NK-92 (cell line): ENCODE data around the gene TAS2R50.
"Not testable (repeated sequence)": the region's sequence is repeated elsewhere in the genome, so short reads cannot be mapped to it uniquely, and the experiment has no call there.

Source experiments
- DNase-seq: peaks from one replicate; lab custom pipeline; 2025; ENCODE audit not compliant: unreplicated experiment; lab: John Stamatoyannopoulos, UW

The TAS2R50 gene

DNA sequence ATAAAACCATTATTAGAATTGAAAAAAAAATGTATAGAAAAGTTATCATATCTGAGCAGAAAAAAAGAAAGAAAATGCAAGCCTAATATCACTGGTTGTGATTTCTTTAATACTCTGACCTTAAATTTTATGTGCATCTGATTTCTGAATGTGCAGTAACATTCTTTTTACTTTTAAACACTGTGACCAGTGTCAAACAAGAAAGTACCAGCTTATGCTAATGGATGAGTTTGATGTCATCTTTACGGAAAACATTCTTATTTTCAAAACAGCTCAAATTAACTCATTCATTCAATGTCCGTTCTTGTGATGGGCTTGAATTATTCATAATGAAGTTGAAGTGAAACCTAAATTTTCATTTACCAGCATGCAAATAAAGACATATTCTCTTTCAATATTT lies at the start of gene TAS2R50:
TAS2R50 (minus strand) TSS at position 101 of the 400 bp plus-strand sequence; CDS start at position 49, 52 bp downstream.
- no peak for DNase-seq

DNA sequence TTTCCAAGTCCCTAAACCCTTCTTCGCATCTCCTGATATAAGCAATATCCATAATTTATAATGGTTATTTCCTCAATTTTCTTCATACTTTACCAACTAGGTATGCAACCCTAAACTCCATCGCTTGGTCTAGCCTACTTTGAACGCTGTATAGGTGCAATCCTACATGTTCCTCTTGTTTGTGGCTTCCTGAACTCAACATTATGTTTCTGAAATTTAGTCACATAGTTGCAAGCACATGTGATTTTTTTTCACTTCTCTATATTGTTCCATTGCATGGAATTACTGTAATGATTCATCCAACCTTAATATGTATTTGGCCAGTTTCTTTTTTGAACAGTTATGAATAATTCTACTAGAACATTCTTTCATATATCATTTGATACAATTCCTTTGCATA lies 47.2 kb upstream of the TAS2R50 start:
- DNase-seq: not testable (repeated sequence)

DNA sequence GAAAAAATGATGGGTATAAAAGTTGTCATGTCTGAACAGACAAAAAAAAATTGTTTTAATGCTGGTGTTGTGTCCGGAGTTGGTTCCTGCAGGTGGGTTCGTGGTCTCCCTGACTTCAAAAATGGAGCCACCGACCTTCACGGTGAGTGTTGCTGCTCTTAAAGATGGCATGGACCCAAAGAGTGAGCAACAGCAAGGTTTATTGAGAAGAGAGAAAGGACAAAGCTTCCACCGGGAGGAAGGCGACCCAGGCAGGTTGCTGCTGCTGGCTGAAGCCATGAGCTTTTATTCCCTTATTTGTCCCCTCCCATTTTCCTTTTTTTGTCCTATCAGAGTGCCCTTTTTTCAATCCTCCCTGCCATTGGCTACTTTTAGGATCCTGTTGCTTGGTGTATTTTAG lies 44.6 kb upstream of the TAS2R50 start, which contains the start of gene TAS2R31:
TAS2R31 (minus strand) TSS at position 101 of the 400 bp plus-strand sequence; CDS start at position 29, 72 bp downstream.
- no peak for DNase-seq

- no peak for DNase-seq
These were observed 39.4 kb upstream of the TAS2R50 start for GRCh38 chr12:11026118-11026517.

DNA sequence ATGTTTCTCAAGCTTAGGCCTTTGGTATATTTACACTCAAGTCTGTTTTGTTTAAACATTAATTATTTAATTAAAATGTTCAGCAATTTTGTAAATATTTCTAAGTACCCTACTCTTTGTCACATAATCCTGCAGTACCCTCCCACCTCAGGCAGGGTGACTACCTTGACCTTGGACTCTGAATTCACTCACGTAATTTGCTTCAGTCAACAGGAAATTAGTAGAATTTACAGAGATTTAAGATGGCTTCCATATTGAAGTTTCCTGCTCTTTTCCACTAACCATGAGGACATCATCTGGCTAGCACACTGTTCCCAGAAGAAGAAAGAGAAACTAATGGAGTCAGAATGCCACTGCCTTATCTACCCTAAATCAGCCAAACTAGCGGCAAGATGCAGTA lies 36.7 kb upstream of the TAS2R50 start:
- DNase-seq: no peak

GRCh38 chr12:11022520-11022919 lies 35.8 kb upstream of the TAS2R50 start, which contains the start of gene TAS2R19:
Gene TAS2R19, minus strand, starts transcription at chr12:11022620. Its CDS starts 49 bp downstream, at chr12:11022571.
- DNase-seq: no peak

DNA sequence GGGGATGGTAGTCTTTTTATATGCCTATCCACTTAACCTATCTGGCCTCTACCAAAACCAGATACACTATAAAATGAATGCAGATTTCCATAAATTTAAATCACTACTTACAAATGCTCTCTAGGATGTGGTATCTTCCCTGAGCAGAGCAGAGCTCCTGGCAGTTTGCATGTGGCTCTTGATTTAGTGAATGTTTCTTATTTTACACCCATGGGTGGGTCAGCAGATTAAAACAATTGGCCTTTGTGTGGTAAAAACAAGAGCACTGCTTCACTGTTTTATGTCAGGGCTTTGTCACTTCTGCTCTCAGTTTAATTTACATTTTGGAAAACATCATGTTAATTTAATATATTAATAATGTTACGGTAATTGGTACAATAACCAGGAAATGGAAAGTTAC lies 30.2 kb upstream of the TAS2R50 start:
- no peak for DNase-seq

GRCh38 chr12:11015775-11016430 lies 29.2 kb upstream of the TAS2R50 start:
- DNase-seq: no peak

DNA sequence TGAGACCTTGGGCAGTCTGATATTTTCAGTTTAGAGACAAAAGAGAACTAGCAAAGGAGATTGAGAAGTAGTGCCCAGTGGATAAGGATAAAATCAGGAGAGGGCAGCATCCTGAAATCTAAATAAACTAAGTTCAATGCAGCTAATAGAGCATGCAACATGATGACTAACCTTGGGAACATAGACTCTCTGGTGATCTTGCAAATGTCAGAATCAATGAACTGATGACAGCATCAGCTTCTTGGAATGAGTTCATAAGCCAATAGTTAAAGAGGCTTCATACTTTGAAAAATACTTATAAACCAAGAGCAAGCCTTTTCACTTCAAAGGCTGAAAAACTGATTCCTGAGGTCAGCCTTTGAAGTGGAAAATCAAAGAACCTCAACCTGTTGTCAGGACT lies 27.5 kb upstream of the TAS2R50 start:
- no peak for DNase-seq

DNA sequence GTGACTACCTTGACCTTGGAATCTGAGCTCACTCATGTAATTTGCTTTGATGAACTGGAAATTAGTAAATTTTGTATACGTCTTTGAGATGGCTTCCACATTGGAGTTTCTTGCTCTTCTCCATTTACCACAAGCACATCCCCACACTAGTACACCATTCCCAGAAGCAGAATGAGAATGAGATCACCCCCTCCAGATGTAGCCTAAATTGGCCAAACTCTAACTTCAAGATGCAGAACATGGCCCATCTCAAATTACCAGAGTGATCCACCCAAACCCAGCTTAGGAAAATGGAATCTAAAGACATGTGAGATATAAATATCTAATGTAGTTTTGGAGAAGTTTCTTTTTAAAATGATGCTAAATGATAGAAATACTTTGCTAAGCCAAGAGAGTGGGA lies 20.9 kb upstream of the TAS2R50 start:
- no peak for DNase-seq

DNA sequence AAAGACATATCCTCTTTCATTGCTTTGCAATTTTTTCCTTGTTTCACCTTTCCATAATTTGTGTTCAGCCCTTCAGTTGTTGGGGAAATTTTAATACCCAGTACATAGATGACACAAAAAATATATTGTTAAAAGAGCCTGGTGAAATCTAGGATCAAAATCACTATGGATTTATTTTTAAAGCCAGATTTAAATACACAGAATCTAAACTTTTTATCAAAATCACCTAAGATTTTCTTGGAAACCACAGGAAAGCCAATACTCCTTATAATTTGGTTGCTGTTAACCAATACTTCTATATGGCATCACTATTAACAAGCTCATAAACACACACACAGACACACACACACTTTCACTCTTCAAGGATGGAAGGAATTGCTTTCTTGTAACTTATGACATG lies 11.5 kb upstream of the TAS2R50 start, which contains the start of gene TAS2R20:
TAS2R20 (minus strand) TSS at position 101 of the 400 bp plus-strand sequence. CDS start 429 bp downstream, outside the sequence.
- no peak for DNase-seq

GRCh38 chr12:10994307-10994706 lies 7.6 kb upstream of the TAS2R50 start:
- no peak for DNase-seq

DNA sequence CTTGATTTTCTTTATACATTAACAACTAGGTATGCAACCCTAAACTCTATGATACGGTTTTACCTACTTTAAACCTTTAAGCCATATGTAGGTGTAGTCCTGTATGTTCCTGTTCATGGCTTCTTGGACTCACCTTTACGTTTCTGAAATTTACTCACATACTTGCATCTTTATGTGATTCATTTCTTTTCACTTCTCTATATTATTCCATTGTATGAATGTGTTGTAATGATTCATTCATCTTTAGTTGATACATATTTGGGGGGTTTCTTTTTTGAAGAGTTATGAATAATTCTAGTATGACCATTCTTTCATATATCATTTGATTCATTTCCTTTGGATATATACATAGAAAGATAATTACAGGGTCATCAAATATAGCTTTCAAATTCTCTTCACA lies 2.4 kb upstream of the TAS2R50 start:
- no peak for DNase-seq

GRCh38 chr12:10982244-10982643 lies 4.5 kb downstream of the TAS2R50 start:
- DNase-seq: no peak

DNA sequence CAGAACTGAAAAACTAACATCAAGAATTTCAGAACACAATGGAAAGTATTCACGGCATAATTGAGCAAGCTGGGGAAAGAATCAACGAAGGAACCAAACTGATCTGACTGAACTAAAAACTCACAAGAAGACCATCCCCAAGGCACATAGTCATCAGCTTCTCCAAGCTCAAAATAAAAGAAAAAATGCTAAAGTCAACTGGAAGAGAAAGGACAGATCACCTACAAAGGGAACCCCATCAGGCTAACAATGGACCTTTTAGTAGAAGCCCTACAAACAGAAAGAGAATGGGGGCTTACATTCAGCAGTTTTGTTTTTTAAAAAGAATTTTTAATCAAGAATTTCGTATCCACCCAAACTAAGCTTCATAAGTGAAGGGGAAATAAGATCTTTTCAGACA lies 11.7 kb downstream of the TAS2R50 start:
- no peak for DNase-seq

GRCh38 chr12:10968765-10969456 lies 17.8 kb downstream of the TAS2R50 start:
- DNase-seq: no peak

GRCh38 chr12:10967409-10967808 lies 19.3 kb downstream of the TAS2R50 start:
- no peak for DNase-seq

GRCh38 chr12:10966314-10966713 lies 20.4 kb downstream of the TAS2R50 start:
- DNase-seq: no peak

GRCh38 chr12:10965476-10965875 lies 21.2 kb downstream of the TAS2R50 start:
- DNase-seq: no peak

DNA sequence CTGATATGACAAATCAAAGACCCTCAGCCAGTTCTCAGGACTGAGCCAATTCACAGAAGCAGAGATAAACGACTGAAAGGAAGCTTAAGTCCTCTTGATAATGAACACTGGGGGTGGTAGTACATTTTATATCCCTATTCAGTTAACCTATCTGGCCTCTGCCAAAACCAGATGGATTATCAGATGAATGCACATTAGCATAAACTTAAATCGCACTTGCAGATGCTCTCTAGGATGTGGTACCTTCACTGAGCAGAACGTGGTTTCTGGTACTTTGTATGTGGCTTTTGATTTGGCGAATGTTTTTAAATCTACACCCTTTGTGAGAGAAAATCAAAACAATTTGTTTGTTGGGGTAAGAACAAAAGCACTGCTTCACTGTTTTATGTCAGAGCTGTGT lies 26.5 kb downstream of the TAS2R50 start:
- no peak for DNase-seq

DNA sequence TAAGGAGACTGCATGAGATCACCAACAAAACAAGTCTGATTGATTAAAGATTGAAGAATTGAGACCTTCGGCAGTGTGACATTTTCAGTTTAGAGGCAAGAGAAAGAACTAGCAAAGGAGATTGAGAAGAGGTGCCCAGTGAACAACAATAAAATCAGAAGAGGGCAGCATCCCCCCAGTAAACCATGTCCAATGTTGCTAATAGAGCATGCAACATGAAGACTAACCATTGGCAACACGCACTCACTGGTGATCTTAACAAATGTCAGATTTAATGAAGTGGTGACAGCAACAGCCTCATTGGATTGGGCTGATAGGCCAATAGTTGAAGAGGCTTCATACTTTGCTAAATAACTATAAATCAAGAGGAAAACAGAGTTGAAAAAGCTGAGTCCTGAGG lies 26.9 kb downstream of the TAS2R50 start:
- no peak for DNase-seq

DNA sequence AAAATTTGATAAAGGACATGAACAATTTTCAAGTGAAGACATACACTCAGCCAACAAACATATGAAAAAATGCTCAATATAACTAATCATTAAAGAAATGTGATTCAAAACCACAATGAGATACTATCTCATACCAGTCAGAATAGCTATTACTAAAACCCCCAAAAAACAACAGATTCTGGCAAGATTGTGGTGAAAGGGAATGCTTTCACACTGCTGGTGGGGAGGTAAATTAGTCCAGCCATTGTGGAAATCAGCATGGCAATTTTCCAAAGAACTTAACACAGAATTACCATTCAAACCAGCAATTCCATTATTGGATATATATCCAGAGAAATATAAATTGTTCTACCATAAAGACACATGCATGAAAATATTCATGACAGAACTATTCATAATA lies 29.0 kb downstream of the TAS2R50 start:
- no peak for DNase-seq
